ENCODE measurements around the gene CTR9.

Gene CTR9

DNA sequence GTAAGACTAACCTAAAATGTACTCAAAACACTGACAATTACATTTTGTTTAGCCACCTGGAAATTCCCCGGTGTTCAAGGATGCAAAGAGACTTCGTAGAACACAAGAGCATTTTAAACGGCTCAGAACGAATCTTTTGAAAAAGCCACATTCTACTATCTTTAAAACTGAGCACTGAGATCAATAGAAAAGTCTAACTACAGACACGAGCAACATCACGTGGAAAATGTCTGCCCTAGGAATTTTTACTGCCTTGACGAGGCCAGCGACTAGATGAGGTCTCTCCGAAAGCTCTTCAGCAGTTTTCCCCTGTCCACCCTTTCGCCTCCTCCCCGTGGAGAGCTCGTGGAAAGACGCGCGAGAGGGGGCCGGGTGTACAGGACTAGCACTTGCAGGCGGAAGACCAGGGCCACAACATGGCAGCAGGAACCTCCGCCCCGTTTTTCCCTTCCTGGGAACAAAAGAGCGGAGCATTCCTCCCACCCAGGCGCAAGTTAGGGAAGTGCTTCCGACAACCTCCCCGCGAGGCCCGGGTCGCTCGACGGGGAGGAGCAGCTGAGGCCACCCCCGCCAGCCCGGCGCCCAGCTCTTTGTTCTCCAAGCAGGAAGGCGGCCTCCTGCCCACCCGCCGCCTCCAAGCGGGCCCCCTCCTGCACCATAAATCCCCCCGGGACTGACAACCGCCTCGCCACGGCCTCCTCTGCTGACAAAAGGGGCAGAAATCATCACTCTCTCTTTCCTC is 56.6 kb downstream of the CTR9 start:
- TF ChIP-seq EZH2phosphoT487 (IDR thresholded peaks at IDR 0.05; ENCODE audit: low read depth): no peak
- TF ChIP-seq, protein P1, sequence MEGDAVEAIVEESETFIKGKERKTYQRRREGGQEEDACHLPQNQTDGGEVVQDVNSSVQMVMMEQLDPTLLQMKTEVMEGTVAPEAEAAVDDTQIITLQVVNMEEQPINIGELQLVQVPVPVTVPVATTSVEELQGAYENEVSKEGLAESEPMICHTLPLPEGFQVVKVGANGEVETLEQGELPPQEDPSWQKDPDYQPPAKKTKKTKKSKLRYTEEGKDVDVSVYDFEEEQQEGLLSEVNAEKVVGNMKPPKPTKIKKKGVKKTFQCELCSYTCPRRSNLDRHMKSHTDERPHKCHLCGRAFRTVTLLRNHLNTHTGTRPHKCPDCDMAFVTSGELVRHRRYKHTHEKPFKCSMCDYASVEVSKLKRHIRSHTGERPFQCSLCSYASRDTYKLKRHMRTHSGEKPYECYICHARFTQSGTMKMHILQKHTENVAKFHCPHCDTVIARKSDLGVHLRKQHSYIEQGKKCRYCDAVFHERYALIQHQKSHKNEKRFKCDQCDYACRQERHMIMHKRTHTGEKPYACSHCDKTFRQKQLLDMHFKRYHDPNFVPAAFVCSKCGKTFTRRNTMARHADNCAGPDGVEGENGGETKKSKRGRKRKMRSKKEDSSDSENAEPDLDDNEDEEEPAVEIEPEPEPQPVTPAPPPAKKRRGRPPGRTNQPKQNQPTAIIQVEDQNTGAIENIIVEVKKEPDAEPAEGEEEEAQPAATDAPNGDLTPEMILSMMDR (IDR thresholded peaks at IDR 0.05; ENCODE audit: low read depth, low read length): no peak
- H3K36me3 ChIP-seq (replicated peaks; ENCODE audit: low read depth, low read length): peaks cover 48% of the 10 kb centered on the region
- peaks cover 44% of the 10 kb centered on the region for H3K79me2 ChIP-seq (ENCODE audit: low read length)
- H3K9me3 ChIP-seq (ENCODE audit: insufficient read depth, low read length): no peaks in the 10 kb centered on the region
- no peak overlapping the region for H2AFZ ChIP-seq (ENCODE audit: low read depth, low read length)
- H3K27ac ChIP-seq (ENCODE audit: low read length): peak overlapping the region; percentile 93
- H3K4me1 ChIP-seq (ENCODE audit: low read length): peaks cover 18% of the 10 kb centered on the region
- peak overlapping the region; percentile 86 for H3K4me2 ChIP-seq (ENCODE audit: low read length)
- peaks cover 4% of the 10 kb centered on the region; the same call in 1 of the 2 replicates for H4K20me1 ChIP-seq (ENCODE audit: insufficient read depth, low read length)
- no peaks in the 10 kb centered on the region for H3K27me3 ChIP-seq (ENCODE audit: low read depth, low read length)
- H3K9ac ChIP-seq (ENCODE audit: low read length): peak overlapping the region; percentile 98
- peak overlapping the region; percentile 93 for H3K4me3 ChIP-seq (ENCODE audit: low read length)

DNA sequence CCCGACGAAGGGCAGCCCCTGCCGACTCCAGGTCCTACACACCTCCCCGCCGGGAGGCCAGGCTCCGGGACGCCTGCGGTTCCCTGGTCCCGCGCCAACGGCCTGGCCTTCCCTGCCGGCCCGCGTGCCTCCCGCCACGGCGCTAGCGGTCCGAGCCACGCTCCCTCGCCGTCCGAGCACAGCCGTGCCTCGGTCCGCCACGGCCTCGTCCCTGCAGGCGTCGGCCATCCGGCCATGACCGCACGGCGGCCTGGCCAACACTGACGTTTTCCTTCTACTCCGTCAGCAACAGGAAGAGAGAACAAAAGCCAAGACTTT is 57.1 kb downstream of the CTR9 start:
- peak overlapping the region; percentile 98 for H3K9ac ChIP-seq (ENCODE audit: low read length)
- H3K36me3 ChIP-seq (replicated peaks; ENCODE audit: low read depth, low read length): peaks cover 43% of the 10 kb centered on the region
- peaks cover 44% of the 10 kb centered on the region for H3K79me2 ChIP-seq (ENCODE audit: low read length)
- peaks cover 18% of the 10 kb centered on the region for H3K4me1 ChIP-seq (ENCODE audit: low read length)
- H3K4me3 ChIP-seq (ENCODE audit: low read length): peak overlapping the region; percentile 93
- H2AFZ ChIP-seq (ENCODE audit: low read depth, low read length): peak overlapping the region; percentile 22; the same call in 1 of the 2 replicates
- peak overlapping the region; percentile 93 for H3K27ac ChIP-seq (ENCODE audit: low read length)
- TF ChIP-seq, protein P1 (IDR thresholded peaks at IDR 0.05; ENCODE audit: low read depth, low read length): no peak
- TF ChIP-seq EZH2phosphoT487 (IDR thresholded peaks at IDR 0.05; ENCODE audit: low read depth): no peak
- H3K27me3 ChIP-seq (ENCODE audit: low read depth, low read length): no peaks in the 10 kb centered on the region
- H3K9me3 ChIP-seq (ENCODE audit: insufficient read depth, low read length): no peaks in the 10 kb centered on the region
- H4K20me1 ChIP-seq (ENCODE audit: insufficient read depth, low read length): peaks cover 4% of the 10 kb centered on the region; the same call in 1 of the 2 replicates
- H3K4me2 ChIP-seq (ENCODE audit: low read length): peak overlapping the region; percentile 86

DNA sequence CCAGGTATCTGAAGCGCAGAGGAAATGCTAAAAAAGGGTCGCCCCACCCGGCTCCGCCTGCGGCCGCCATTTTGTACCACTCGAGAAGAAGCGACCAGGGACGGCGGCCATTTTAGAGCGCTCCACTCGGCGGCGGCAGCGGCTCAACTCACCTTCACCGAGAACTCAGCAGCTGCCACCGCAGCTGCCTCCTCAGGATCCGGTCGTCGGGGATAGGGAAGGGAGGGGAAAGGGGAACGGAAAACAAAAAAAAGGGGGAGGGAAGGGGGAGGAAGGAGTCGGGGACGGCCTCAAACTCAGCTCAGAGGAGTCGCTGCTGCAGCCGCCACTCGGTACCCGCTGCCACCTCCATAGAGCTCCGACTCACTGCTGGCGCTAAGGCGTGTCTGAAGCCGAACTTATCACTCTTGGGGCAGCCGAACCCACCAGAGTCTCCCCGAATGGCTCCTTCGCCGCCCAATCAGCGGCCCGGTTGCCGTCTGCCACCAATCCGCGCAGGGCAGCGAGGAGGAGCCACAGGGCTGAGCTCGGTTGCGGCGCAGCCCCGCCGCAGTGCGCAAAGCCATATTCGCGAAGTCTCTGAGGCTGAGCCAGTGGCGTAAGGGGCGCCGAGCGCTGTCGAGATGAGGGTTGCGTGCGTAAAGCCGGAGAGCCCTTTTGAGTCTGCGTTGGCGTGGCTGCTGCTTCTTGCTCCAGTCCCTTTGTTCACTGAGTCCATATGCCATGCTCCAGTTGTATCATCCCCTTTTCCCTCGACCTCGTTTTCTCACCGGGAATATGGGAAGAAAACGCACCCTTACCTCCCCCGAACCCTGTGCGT is 57.7 kb downstream of the CTR9 start, which contains the start of gene EIF4G2:
Gene EIF4G2 (minus strand): TSS at position 374 of the 820 bp plus-strand sequence.
- Histone ChIP-seq H3K4me3 (ENCODE audit: low read length) (peak within 1 kb of the TSS; percentile 93), H4K20me1 (ENCODE audit: insufficient read depth, low read length) (peaks cover 4% of the 10 kb centered on the region; the same call in 1 of the 2 replicates), H3K4me2 (ENCODE audit: low read length) (peak within 1 kb of the TSS; percentile 86), H3K9ac (ENCODE audit: low read length) (peak within 1 kb of the TSS; percentile 98), H3K36me3 (replicated peaks; ENCODE audit: low read depth, low read length) (peaks cover 37% of the 10 kb centered on the region), H3K27me3 (ENCODE audit: low read depth, low read length) (no peaks in the 10 kb centered on the region), H3K4me1 (ENCODE audit: low read length) (peaks cover 20% of the 10 kb centered on the region), H3K9me3 (ENCODE audit: insufficient read depth, low read length) (no peaks in the 10 kb centered on the region), H3K79me2 (ENCODE audit: low read length) (peaks cover 40% of the 10 kb centered on the region), H3K27ac (ENCODE audit: low read length) (peak within 1 kb of the TSS; percentile 93), H2AFZ (ENCODE audit: low read depth, low read length) (peak within 1 kb of the TSS; percentile 87)
- TF ChIP-seq, protein P1 (IDR thresholded peaks at IDR 0.05; ENCODE audit: low read depth, low read length): no peak
- TF ChIP-seq EZH2phosphoT487 (IDR thresholded peaks at IDR 0.05; ENCODE audit: low read depth): no peak

All from OCI-LY3 (cell line).